Neural progenitor cell (in vitro differentiated cells): Measurements from ENCODE around the gene KLHDC7B.
A peak's percentile ranks its signal among the peaks of the same experiment; 100 is the strongest.

Source experiments
- CTCF ChIP-seq: fragments of 200-600 bp; sonication (generic); IDR thresholded peaks from 2 replicates; pipeline ENCODE4 v1.5.1; 2017; ENCODE audit warnings: antibody characterized with exemption, mild to moderate bottlenecking
- EZH2 ChIP-seq: fragments of 200-600 bp; sonication (generic); IDR thresholded peaks from 2 replicates; pipeline ENCODE4 v1.6.1; 2017; ENCODE audit warnings: antibody characterized with exemption, mild to moderate bottlenecking, moderate library complexity
- EZH2phosphoT487 ChIP-seq: fragments of 200-600 bp; sonication (generic); IDR thresholded peaks from 2 replicates; pipeline ENCODE4 v1.6.1; 2017; ENCODE audit warnings: antibody characterized with exemption

DNA sequence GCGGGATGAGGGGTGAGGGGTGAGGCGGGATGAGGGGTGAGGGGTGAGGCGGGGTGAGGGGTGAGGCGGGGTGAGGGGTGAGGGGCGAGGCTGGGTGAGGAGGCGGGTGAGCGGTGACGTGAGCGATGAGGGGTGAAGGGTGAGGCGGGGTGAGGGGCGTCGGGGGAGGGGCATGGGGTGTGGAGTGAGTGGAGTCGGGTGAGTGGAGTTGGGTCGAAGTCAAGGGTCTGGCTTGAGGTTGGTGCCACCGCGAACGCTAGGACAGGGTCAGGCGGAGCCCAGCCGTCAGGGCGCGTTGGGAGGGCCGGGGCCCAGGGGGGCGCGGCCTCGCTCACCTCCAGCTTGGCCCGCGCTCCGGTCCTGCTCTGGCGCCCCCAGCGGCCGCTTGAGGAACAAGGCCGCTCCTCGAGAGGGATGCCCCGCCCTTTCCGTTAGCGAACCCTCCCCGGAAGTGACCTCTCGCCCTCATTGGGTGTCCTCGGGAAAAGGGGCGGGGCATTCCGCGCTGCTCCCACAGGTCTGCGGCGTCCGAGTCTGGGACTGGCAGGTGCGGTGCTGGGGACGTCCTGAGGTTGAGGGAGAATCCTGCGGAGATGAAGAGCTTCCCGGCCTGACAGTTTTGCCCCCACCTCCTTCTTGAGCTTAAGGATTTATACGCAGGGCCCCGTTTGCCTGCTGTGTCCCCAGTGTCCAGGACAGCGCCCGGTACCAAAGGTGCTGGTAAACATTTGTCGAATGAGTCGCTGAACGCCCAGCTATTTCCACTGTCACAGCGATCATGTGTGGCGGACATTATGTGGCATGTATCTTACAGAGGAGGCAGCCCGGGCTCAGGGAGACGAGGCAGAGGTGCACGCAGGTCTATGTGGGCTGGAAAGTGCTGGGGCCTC is 17.1 kb downstream of the KLHDC7B start, which contains the start of gene SYCE3:
- TF ChIP-seq EZH2 = no peak
- peak; percentile 85 for TF ChIP-seq CTCF
- no peak for TF ChIP-seq EZH2phosphoT487
